H1 (cell line): ENCODE results near the gene CDH18. TPM values are rescaled to one million over a fixed set of nuclear protein-coding genes. Genes with fewer than 3 reads are reported as not detected.

ENCODE experiments used
- CHD7 ChIP-seq: fragments of 300-600 bp; sonication (generic); IDR thresholded peaks from 2 replicates; pipeline ENCODE4 v1.7.1; 2012; ENCODE audit warnings: low read length, moderate library complexity, mild to moderate bottlenecking, inconsistent platforms; ENCODE audit not compliant: insufficient replicate concordance
- CREB1 ChIP-seq: IDR thresholded peaks from 2 replicates; pipeline ENCODE4 v1.6.1; 2012; ENCODE audit warnings: inconsistent platforms
- EZH2 ChIP-seq: fragments of 200-600 bp; sonication (generic); IDR thresholded peaks from 2 replicates; pipeline ENCODE4 v1.7.1; 2012; ENCODE audit warnings: low read depth, mild to moderate bottlenecking, moderate library complexity, low read length, inconsistent platforms; ENCODE audit not compliant: severe bottlenecking
- MAFK ChIP-seq: IDR thresholded peaks from 2 replicates; pipeline ENCODE4 v1.6.1; 2012; ENCODE audit warnings: low read depth, mild to moderate bottlenecking, improper control_type of control experiment, low read length
- NRF1 ChIP-seq: IDR thresholded peaks from 2 replicates; pipeline ENCODE4 v1.6.1; 2011; ENCODE audit warnings: mild to moderate bottlenecking, low read depth, low read length, improper control_type of control experiment
- SAP30 ChIP-seq: fragments of 300-600 bp; sonication (generic); IDR thresholded peaks from 2 replicates; pipeline ENCODE4 v1.7.1; 2012; ENCODE audit warnings: low read length, moderate library complexity, mild to moderate bottlenecking, inconsistent platforms; ENCODE audit not compliant: insufficient read depth, insufficient replicate concordance
- SIN3A ChIP-seq, 2 experiments: IDR thresholded peaks in 1 of 2; conservative IDR thresholded peaks in 1 of 2; 2 replicates each; pipeline ENCODE4 v1.6.1; 2011 to 2012; ENCODE audit warnings: low read length in 2 of 2, improper control_type of control experiment in 1 of 2, low read depth in 1 of 2, mild to moderate bottlenecking in 1 of 2
- SUZ12 ChIP-seq: fragments of 200-600 bp; sonication (generic); IDR thresholded peaks from 2 replicates; pipeline ENCODE4 v1.6.1; 2012; ENCODE audit warnings: mild to moderate bottlenecking, inconsistent platforms, low read length, moderate library complexity, mixed read lengths
- TAF1 ChIP-seq: IDR thresholded peaks from 2 replicates; pipeline ENCODE4 v1.6.1; 2011; ENCODE audit warnings: mild to moderate bottlenecking, low read depth, low read length
- TEAD4 ChIP-seq: IDR thresholded peaks from 2 replicates; pipeline ENCODE4 v1.6.1; 2012; ENCODE audit warnings: low read depth, low read length, inconsistent platforms, mixed read lengths
- polyA plus RNA-seq, 7 experiments: library from polyadenylated mRNA; depleted of rRNA in 3 of 7; stranded (reverse) in 5 of 7; unstranded in 2 of 7; fragments of >200 nt in 5 of 7; fragments of 200-250 nt in 2 of 7; gene quantifications; 1 replicate in 5 of 7; 2 replicates in 1 of 7; 4 replicates in 1 of 7; pipeline versions ENCODE4 v1.2.1 to v1.2.3, GENCODE V29; 2011 to 2013; ENCODE audit warnings: missing spikeins in 2 of 7, mixed read lengths in 2 of 7
- total RNA-seq: library from RNA; stranded (reverse); fragmentation: NEBNext Ultra II Directional; extraction: Animal tissue kit (Norgen Biotek cat#: 25700); gene quantifications from 2 replicates; pipeline ENCODE4 v1.2.1, GENCODE V29; 2021
- TF ChIP-seq, protein P1 (sequence below): IDR thresholded peaks from 2 replicates; pipeline ENCODE4 v1.6.1; 2011; ENCODE audit warnings: low read length, improper control_type of control experiment

CDH18 gene
- total and polyA plus RNA-seq, 2 of the 8 experiments (the other 6 are each of a cell fraction or from before 2014, with no cell fraction given) = 0.30 to 0.32 TPM

DNA sequence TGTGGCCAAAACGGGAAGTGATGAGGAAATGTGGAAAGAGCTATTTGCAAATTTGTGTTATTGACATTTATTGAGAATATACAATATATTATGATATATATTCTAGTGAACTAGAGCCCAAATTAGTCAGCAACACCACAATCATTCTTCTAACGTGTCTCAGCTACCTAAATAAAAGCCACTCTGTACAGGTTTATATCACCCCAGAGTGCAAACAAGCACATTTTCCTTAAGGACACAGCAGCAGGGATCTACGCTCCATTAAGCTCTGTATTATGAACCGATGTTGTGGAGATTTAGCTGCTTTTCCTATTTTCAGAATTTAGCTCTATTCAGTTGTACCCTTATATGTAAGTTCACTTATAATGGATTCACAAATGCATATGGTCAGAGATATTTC is 77.9 kb downstream of the CDH18 start (continued):
- TF ChIP-seq CHD7 (no peak), EZH2 (no peak), MAFK (no peak), TAF1 (no peak), TEAD4 (no peak), CREB1 (no peak), SUZ12 (no peak), SAP30 (no peak), NRF1 (no peak), SIN3A (conservative IDR thresholded peaks at IDR 0.05 in 1 of 2, IDR thresholded peaks at IDR 0.05 in 1 of 2; ENCODE audit: low read depth in 1 of 2, low read length in 2 of 2) (no peak)
- TF ChIP-seq, protein P1, sequence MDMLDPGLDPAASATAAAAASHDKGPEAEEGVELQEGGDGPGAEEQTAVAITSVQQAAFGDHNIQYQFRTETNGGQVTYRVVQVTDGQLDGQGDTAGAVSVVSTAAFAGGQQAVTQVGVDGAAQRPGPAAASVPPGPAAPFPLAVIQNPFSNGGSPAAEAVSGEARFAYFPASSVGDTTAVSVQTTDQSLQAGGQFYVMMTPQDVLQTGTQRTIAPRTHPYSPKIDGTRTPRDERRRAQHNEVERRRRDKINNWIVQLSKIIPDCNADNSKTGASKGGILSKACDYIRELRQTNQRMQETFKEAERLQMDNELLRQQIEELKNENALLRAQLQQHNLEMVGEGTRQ = no peak
